Suprapubic skin (tissue), 4 donors: ENCODE results near the gene L2HGDH. TPM values are rescaled to one million over a fixed set of nuclear protein-coding genes. Genes with fewer than 3 reads are reported as not detected.

Source experiments
- DNase-seq, 2 donors: peaks; one replicate each; pipeline ENCODE4 v3.0.0-alpha.2; 2019; ENCODE audit warnings: low spot score in 2 of 2
- H3K27ac ChIP-seq: fragments of 200-600 bp; sonication (generic); one replicate; pipeline ENCODE4 v1.5.1; 2019
- H3K27me3 ChIP-seq: fragments of 200-600 bp; sonication (generic); one replicate; pipeline ENCODE4 v1.5.1; 2019
- H3K36me3 ChIP-seq: fragments of 200-600 bp; sonication (generic); one replicate; pipeline ENCODE4 v1.5.1; 2019
- H3K4me1 ChIP-seq: fragments of 200-600 bp; sonication (generic); one replicate; pipeline ENCODE4 v1.5.1; 2019
- H3K4me3 ChIP-seq: fragments of 200-600 bp; sonication (generic); one replicate; pipeline ENCODE4 v1.5.1; 2019; ENCODE audit warnings: mild to moderate bottlenecking
- H3K9me3 ChIP-seq: fragments of 200-600 bp; sonication (generic); one replicate; pipeline ENCODE4 v1.5.1; 2019
- CTCF ChIP-seq, 2 donors: fragments of 200-600 bp in 1 of 2; fragments of 450-650 bp in 1 of 2; sonication (generic) in 1 of 2; IDR thresholded peaks; one replicate each; pipeline ENCODE4 v1.5.1; 2016 to 2019; ENCODE audit warnings: antibody characterized with exemption in 2 of 2, mild to moderate bottlenecking in 1 of 2, moderate library complexity in 1 of 2
- EP300 ChIP-seq: sonication (generic); formaldehyde crosslinking; IDR thresholded peaks from one replicate; pipeline ENCODE4 v1.6.1; 2017; ENCODE audit warnings: antibody characterized with exemption
- POLR2A ChIP-seq, 2 donors: fragments of 450-650 bp; IDR thresholded peaks; one replicate each; pipeline ENCODE4 v1.6.1; 2017; ENCODE audit warnings: antibody characterized with exemption in 2 of 2, mild to moderate bottlenecking in 2 of 2, moderate library complexity in 2 of 2
- POLR2AphosphoS5 ChIP-seq, 3 donors: sonication (generic); formaldehyde crosslinking; IDR thresholded peaks; one replicate each; pipeline ENCODE4 v1.6.1; 2017; ENCODE audit warnings: antibody characterized with exemption in 3 of 3
- WGBS: methylation state at CpG from one replicate; pipeline ENCODE4 v1.1.5; 2018; 5-methylcytosine and 5-hydroxymethylcytosine counted together
- total RNA-seq, 4 donors: library from RNA; depleted of rRNA; stranded (reverse); fragments of >200 nt; gene quantifications; one replicate each; pipeline ENCODE4 v1.1.0, GENCODE V29; 2016

L2HGDH gene
- total RNA-seq, 4 donors from 2014 or later: 6.8 to 11.0 (median 9.2) TPM

GRCh38 chr14:50344116-50344775, 32.2 kb upstream of the L2HGDH start:
- no peaks in the 10 kb centered on the region for H3K9me3 ChIP-seq
- H3K27me3 ChIP-seq: no peaks in the 10 kb centered on the region
- H3K36me3 ChIP-seq: no peaks in the 10 kb centered on the region
- WGBS: 92% methylated on average over 5 of the region's 7 CpGs
- H3K4me1 ChIP-seq: peaks cover 42% of the 10 kb centered on the region
- TF ChIP-seq CTCF (IDR thresholded peaks at IDR 0.05) (no peak), EP300 (no peak), POLR2AphosphoS5 (IDR thresholded peaks at IDR 0.05) (no peak), POLR2A (IDR thresholded peaks at IDR 0.05) (no peak)
- no peak overlapping the region for H3K4me3 ChIP-seq
- H3K27ac ChIP-seq: no peak overlapping the region
- DNase-seq: no peak

GRCh38 chr14:50343434-50343833, 31.4 kb upstream of the L2HGDH start:
- H3K4me3 ChIP-seq: no peak overlapping the region
- H3K9me3 ChIP-seq: no peaks in the 10 kb centered on the region
- H3K4me1 ChIP-seq: peaks cover 39% of the 10 kb centered on the region
- no peak for TF ChIP-seq POLR2AphosphoS5 (IDR thresholded peaks at IDR 0.05)
- no peak for DNase-seq
- H3K27me3 ChIP-seq: no peaks in the 10 kb centered on the region
- peak overlapping the region; percentile 19 for H3K27ac ChIP-seq
- H3K36me3 ChIP-seq: no peaks in the 10 kb centered on the region
- WGBS: 48% methylated on average over 1 of the region's 1 CpG

- peak in 1 of 2 donors; percentile 82 for DNase-seq
- Histone ChIP-seq H3K4me3 (peak overlapping the region; percentile 11), H3K36me3 (no peaks in the 10 kb centered on the region), H3K27ac (peak overlapping the region; percentile 66), H3K27me3 (no peaks in the 10 kb centered on the region), H3K4me1 (peaks cover 36% of the 10 kb centered on the region), H3K9me3 (no peaks in the 10 kb centered on the region)
- TF ChIP-seq POLR2AphosphoS5 (IDR thresholded peaks at IDR 0.05) (peak in 1 of 3 donors; percentile 12), POLR2A (IDR thresholded peaks at IDR 0.05) (no peak)
- WGBS: 5% methylated on average over 8 of the region's 8 CpGs
Observed at GRCh38 chr14:50342221-50343078, 30.4 kb upstream of the L2HGDH start.

GRCh38 chr14:50340963-50341362, 28.9 kb upstream of the L2HGDH start:
- WGBS: 91% methylated on average over 9 of the region's 9 CpGs
- Histone ChIP-seq H3K9me3 (no peaks in the 10 kb centered on the region), H3K27ac (no peak overlapping the region), H3K4me1 (peaks cover 41% of the 10 kb centered on the region), H3K27me3 (no peaks in the 10 kb centered on the region), H3K36me3 (no peaks in the 10 kb centered on the region), H3K4me3 (no peak overlapping the region)
- DNase-seq: no peak
- TF ChIP-seq EP300 (no peak), POLR2A (IDR thresholded peaks at IDR 0.05) (no peak), CTCF (IDR thresholded peaks at IDR 0.05) (no peak), POLR2AphosphoS5 (IDR thresholded peaks at IDR 0.05) (no peak)

- Histone ChIP-seq H3K9me3 (no peaks in the 10 kb centered on the region), H3K27ac (no peak overlapping the region), H3K4me1 (peaks cover 46% of the 10 kb centered on the region), H3K27me3 (no peaks in the 10 kb centered on the region), H3K36me3 (no peaks in the 10 kb centered on the region), H3K4me3 (no peak overlapping the region)
- no peak for DNase-seq
- 95% methylated on average over 5 of the region's 5 CpGs for WGBS
- TF ChIP-seq CTCF (IDR thresholded peaks at IDR 0.05) (no peak), POLR2AphosphoS5 (IDR thresholded peaks at IDR 0.05) (no peak), EP300 (no peak)
Observed at GRCh38 chr14:50340045-50340444, 28.0 kb upstream of the L2HGDH start.

- H3K4me3 ChIP-seq: no peak overlapping the region
- no peak overlapping the region for H3K27ac ChIP-seq
- DNase-seq: no peak
- WGBS: 71% methylated on average over 3 of the region's 3 CpGs
- no peak for TF ChIP-seq POLR2AphosphoS5 (IDR thresholded peaks at IDR 0.05)
- no peaks in the 10 kb centered on the region for H3K36me3 ChIP-seq
- H3K9me3 ChIP-seq: no peaks in the 10 kb centered on the region
- H3K4me1 ChIP-seq: peaks cover 48% of the 10 kb centered on the region
- no peaks in the 10 kb centered on the region for H3K27me3 ChIP-seq
Observed at GRCh38 chr14:50339178-50339804, 27.3 kb upstream of the L2HGDH start.
